ENCODE data around the gene DNA2.

The DNA2 gene

DNA sequence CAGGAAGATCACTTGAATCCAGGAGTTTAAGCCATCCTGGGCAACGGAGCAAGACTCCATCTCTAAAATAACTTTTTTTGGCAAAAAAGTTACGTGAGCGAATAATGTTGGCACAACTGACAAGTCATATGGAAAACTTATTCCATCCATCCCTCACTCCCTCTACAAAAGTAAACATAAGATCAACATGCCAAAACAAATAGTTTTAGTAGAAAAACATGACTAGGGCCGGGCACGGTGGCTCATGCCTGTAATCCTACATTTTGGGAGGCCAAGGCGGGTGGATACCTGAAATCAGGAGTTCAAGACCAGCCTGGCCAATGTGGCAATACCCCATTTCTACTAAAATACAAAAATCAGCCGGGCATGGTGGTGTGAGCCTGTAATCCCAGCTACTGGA is 29.9 kb upstream of the DNA2 start:
- H3K4ac ChIP-seq (ENCODE audit: low read depth, low read length) = no peak overlapping the region
- peaks cover 18 to 23% of the 10 kb centered on the region in 2 experiments for H3K36me3 ChIP-seq (ENCODE audit: control insufficient read depth in 1 of 2, insufficient read depth in 2 of 2, low read length in 2 of 2)
- H2BK120ac ChIP-seq (ENCODE audit: insufficient read depth, low read length, poor library complexity) = no peak overlapping the region
- no peak overlapping the region for H3K14ac ChIP-seq (ENCODE audit: low read length)
- no peak overlapping the region for H3K23ac ChIP-seq (ENCODE audit: low read length)
- H2BK12ac ChIP-seq (ENCODE audit: low read length) = no peak overlapping the region
- no peak overlapping the region for H3K18ac ChIP-seq (ENCODE audit: low read length)
- no peak for DNase-seq
- H2AK5ac ChIP-seq (ENCODE audit: low read length) = no peak overlapping the region
- H2BK5ac ChIP-seq (ENCODE audit: low read depth, low read length, poor library complexity) = no peak overlapping the region
- no peak overlapping the region for H4K8ac ChIP-seq (ENCODE audit: low read depth, low read length)
- no peak overlapping the region for H3K27ac ChIP-seq (ENCODE audit: low read depth, low read length)
- WGBS (ENCODE audit: extremely low coverage, insufficient coverage, insufficient read length) = no CpG with 5 or more reads among the region's 7 CpGs
- H3K27me3 ChIP-seq (ENCODE audit: insufficient read depth, low read length) = no peaks in the 10 kb centered on the region
- H3K79me1 ChIP-seq (ENCODE audit: low read length) = no peaks in the 10 kb centered on the region
- no peak overlapping the region for H4K91ac ChIP-seq (ENCODE audit: low read depth, low read length)
- H3K4me2 ChIP-seq (ENCODE audit: low read length) = no peak overlapping the region
- no peaks in the 10 kb centered on the region for H3K9me3 ChIP-seq (ENCODE audit: insufficient read depth, low read depth, low read length)
- H3K9ac ChIP-seq (ENCODE audit: low read length) = no peak overlapping the region
- no peak overlapping the region for H4K12ac ChIP-seq (ENCODE audit: low read depth, low read length)
- H3K4me3 ChIP-seq (ENCODE audit: low read depth, low read length) = no peak overlapping the region
- no peaks in the 10 kb centered on the region for H3K4me1 ChIP-seq (ENCODE audit: control insufficient read depth in 1 of 2, insufficient read depth in 2 of 2, low read length in 2 of 2)
- H3K79me2 ChIP-seq (ENCODE audit: control insufficient read depth, insufficient read depth, low read length, poor library complexity) = no peaks in the 10 kb centered on the region
- H2AFZ ChIP-seq (ENCODE audit: insufficient read depth, low read length, poor library complexity) = no peak overlapping the region

- Histone ChIP-seq H4K8ac (ENCODE audit: low read depth, low read length) (no peak overlapping the region), H3K23ac (ENCODE audit: low read length) (no peak overlapping the region)
- whole genome bisulfite sequencing (ENCODE audit: extremely low coverage, insufficient coverage, insufficient read length) = no CpG with 5 or more reads among the region's 6 CpGs
Measured at GRCh38 chr10:68499544-68499943, 27.8 kb upstream of the DNA2 start.

DNA sequence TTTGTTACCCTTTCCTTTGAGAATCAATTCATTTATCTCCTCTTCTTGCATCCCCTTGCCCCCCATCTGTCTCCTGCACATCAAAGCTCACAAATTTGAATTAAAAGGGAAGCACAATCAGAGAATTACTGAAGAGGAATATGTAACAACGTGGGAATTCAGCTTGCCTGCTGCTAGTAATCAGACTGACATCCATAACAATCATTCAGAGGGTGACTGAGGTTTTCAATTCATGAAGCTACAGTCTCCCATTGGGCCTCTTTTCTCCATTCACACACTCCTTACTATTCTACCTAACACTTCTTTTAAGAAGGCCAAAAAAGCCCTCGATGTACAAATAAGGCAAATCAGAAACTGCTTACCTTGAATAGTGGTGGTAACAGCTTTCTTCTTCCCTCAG is 24.3 kb upstream of the DNA2 start:
- H2BK12ac ChIP-seq (ENCODE audit: low read length) = no peak overlapping the region
- H3K9me3 ChIP-seq (ENCODE audit: insufficient read depth, low read depth, low read length) = no peaks in the 10 kb centered on the region
- H3K27me3 ChIP-seq (ENCODE audit: insufficient read depth, low read length) = no peaks in the 10 kb centered on the region
- H3K36me3 ChIP-seq (ENCODE audit: control insufficient read depth in 1 of 2, insufficient read depth in 2 of 2, low read length in 2 of 2) = peaks cover 18% of the 10 kb centered on the region in 2 experiments
- no peak overlapping the region for H3K4me2 ChIP-seq (ENCODE audit: low read length)
- no peak overlapping the region for H3K4ac ChIP-seq (ENCODE audit: low read depth, low read length)
- no peaks in the 10 kb centered on the region for H3K79me1 ChIP-seq (ENCODE audit: low read length)
- no peak overlapping the region for H4K8ac ChIP-seq (ENCODE audit: low read depth, low read length)
- H2BK5ac ChIP-seq (ENCODE audit: low read depth, low read length, poor library complexity) = no peak overlapping the region
- no peaks in the 10 kb centered on the region for H3K79me2 ChIP-seq (ENCODE audit: control insufficient read depth, insufficient read depth, low read length, poor library complexity)
- H3K27ac ChIP-seq (ENCODE audit: low read depth, low read length) = no peak overlapping the region
- no peak overlapping the region for H2BK120ac ChIP-seq (ENCODE audit: insufficient read depth, low read length, poor library complexity)
- H4K91ac ChIP-seq (ENCODE audit: low read depth, low read length) = no peak overlapping the region
- H3K14ac ChIP-seq (ENCODE audit: low read length) = no peak overlapping the region
- no peak overlapping the region for H2AFZ ChIP-seq (ENCODE audit: insufficient read depth, low read length, poor library complexity)
- WGBS (ENCODE audit: extremely low coverage, insufficient coverage, insufficient read length) = no CpG with 5 or more reads among the region's 2 CpGs
- no peaks in the 10 kb centered on the region for H3K4me1 ChIP-seq (ENCODE audit: control insufficient read depth in 1 of 2, insufficient read depth in 2 of 2, low read length in 2 of 2)
- H3K18ac ChIP-seq (ENCODE audit: low read length) = no peak overlapping the region
- no peak overlapping the region for H2AK5ac ChIP-seq (ENCODE audit: low read length)
- H3K4me3 ChIP-seq (ENCODE audit: low read depth, low read length) = no peak overlapping the region
- H3K23ac ChIP-seq (ENCODE audit: low read length) = no peak overlapping the region
- no peak overlapping the region for H3K9ac ChIP-seq (ENCODE audit: low read length)
- no peak for DNase-seq
- no peak overlapping the region for H4K12ac ChIP-seq (ENCODE audit: low read depth, low read length)

More at GRCh38 chr10:68499544-68499943, 27.8 kb upstream of the DNA2 start:
- no peak overlapping the region for H3K4ac ChIP-seq (ENCODE audit: low read depth, low read length)
- H2AFZ ChIP-seq (ENCODE audit: insufficient read depth, low read length, poor library complexity) = no peak overlapping the region
- H3K27me3 ChIP-seq (ENCODE audit: insufficient read depth, low read length) = no peaks in the 10 kb centered on the region
- no peak overlapping the region for H4K12ac ChIP-seq (ENCODE audit: low read depth, low read length)
- H3K18ac ChIP-seq (ENCODE audit: low read length) = no peak overlapping the region
- H3K36me3 ChIP-seq (ENCODE audit: control insufficient read depth in 1 of 2, insufficient read depth in 2 of 2, low read length in 2 of 2) = peaks cover 15 to 21% of the 10 kb centered on the region in 2 experiments
- no peaks in the 10 kb centered on the region for H3K9me3 ChIP-seq (ENCODE audit: insufficient read depth, low read depth, low read length)
- no peak overlapping the region for H3K4me2 ChIP-seq (ENCODE audit: low read length)
- no peak overlapping the region for H3K4me3 ChIP-seq (ENCODE audit: low read depth, low read length)
- no peak for DNase-seq
- no peak overlapping the region for H3K27ac ChIP-seq (ENCODE audit: low read depth, low read length)
- H3K79me1 ChIP-seq (ENCODE audit: low read length) = no peaks in the 10 kb centered on the region
- H3K9ac ChIP-seq (ENCODE audit: low read length) = no peak overlapping the region
- no peaks in the 10 kb centered on the region for H3K79me2 ChIP-seq (ENCODE audit: control insufficient read depth, insufficient read depth, low read length, poor library complexity)
- no peak overlapping the region for H2BK5ac ChIP-seq (ENCODE audit: low read depth, low read length, poor library complexity)
- H4K91ac ChIP-seq (ENCODE audit: low read depth, low read length) = no peak overlapping the region
- H3K14ac ChIP-seq (ENCODE audit: low read length) = no peak overlapping the region
- H2BK120ac ChIP-seq (ENCODE audit: insufficient read depth, low read length, poor library complexity) = no peak overlapping the region
- no peak overlapping the region for H2AK5ac ChIP-seq (ENCODE audit: low read length)
- no peaks in the 10 kb centered on the region for H3K4me1 ChIP-seq (ENCODE audit: control insufficient read depth in 1 of 2, insufficient read depth in 2 of 2, low read length in 2 of 2)
- no peak overlapping the region for H2BK12ac ChIP-seq (ENCODE audit: low read length)

- Histone ChIP-seq H3K79me2 (ENCODE audit: control insufficient read depth, insufficient read depth, low read length, poor library complexity) (no peaks in the 10 kb centered on the region), H3K4ac (ENCODE audit: low read depth, low read length) (no peak overlapping the region), H4K8ac (ENCODE audit: low read depth, low read length) (no peak overlapping the region), H3K23ac (ENCODE audit: low read length) (no peak overlapping the region), H2BK120ac (ENCODE audit: insufficient read depth, low read length, poor library complexity) (no peak overlapping the region), H3K27me3 (ENCODE audit: insufficient read depth, low read length) (no peaks in the 10 kb centered on the region), H2AK5ac (ENCODE audit: low read length) (no peak overlapping the region), H4K12ac (ENCODE audit: low read depth, low read length) (no peak overlapping the region), H3K9ac (ENCODE audit: low read length) (no peak overlapping the region), H3K14ac (ENCODE audit: low read length) (no peak overlapping the region), H3K4me1 (ENCODE audit: control insufficient read depth in 1 of 2, insufficient read depth in 2 of 2, low read length in 2 of 2) (no peaks in the 10 kb centered on the region), H3K79me1 (ENCODE audit: low read length) (no peaks in the 10 kb centered on the region), H2AFZ (ENCODE audit: insufficient read depth, low read length, poor library complexity) (no peak overlapping the region), H3K4me2 (ENCODE audit: low read length) (no peak overlapping the region), H3K4me3 (ENCODE audit: low read depth, low read length) (no peak overlapping the region), H3K27ac (ENCODE audit: low read depth, low read length) (no peak overlapping the region), H4K91ac (ENCODE audit: low read depth, low read length) (no peak overlapping the region), H3K36me3 (ENCODE audit: control insufficient read depth in 1 of 2, insufficient read depth in 2 of 2, low read length in 2 of 2) (peaks cover 8 to 16% of the 10 kb centered on the region in 2 experiments), H2BK5ac (ENCODE audit: low read depth, low read length, poor library complexity) (no peak overlapping the region), H2BK12ac (ENCODE audit: low read length) (no peak overlapping the region), H3K18ac (ENCODE audit: low read length) (no peak overlapping the region), H3K9me3 (ENCODE audit: insufficient read depth, low read depth, low read length) (no peaks in the 10 kb centered on the region)
- no CpG with 5 or more reads among the region's 2 CpGs for WGBS (ENCODE audit: extremely low coverage, insufficient coverage, insufficient read length)
- peak in 1 of 2 donors; percentile 18 for DNase-seq
Measured at GRCh38 chr10:68492118-68492517, 20.3 kb upstream of the DNA2 start.

All from trophoblast cell (in vitro differentiated cells and primary cell).